PC-3 (cell line): ENCODE data around the gene ALCAM.

Experiments used
- EZH2 ChIP-seq: fragments of 300-600 bp; sonication (generic); IDR thresholded peaks from one replicate; pipeline ENCODE4 v1.6.1; 2017; ENCODE audit warnings: antibody characterized with exemption, mild to moderate bottlenecking, low read length; ENCODE audit not compliant: unreplicated experiment
- EZH2phosphoT487 ChIP-seq: fragments of 300-600 bp; sonication (generic); IDR thresholded peaks from 2 replicates; pipeline ENCODE4 v1.6.1; 2018; ENCODE audit warnings: mild to moderate bottlenecking, antibody characterized with exemption, low read length, borderline replicate concordance
- TF ChIP-seq, protein P1 (sequence below): fragments of 300-600 bp; sonication (generic); conservative IDR thresholded peaks from 2 replicates; pipeline ENCODE4 v1.5.1; 2017; ENCODE audit warnings: antibody characterized with exemption, low read depth, mild to moderate bottlenecking, low read length

DNA sequence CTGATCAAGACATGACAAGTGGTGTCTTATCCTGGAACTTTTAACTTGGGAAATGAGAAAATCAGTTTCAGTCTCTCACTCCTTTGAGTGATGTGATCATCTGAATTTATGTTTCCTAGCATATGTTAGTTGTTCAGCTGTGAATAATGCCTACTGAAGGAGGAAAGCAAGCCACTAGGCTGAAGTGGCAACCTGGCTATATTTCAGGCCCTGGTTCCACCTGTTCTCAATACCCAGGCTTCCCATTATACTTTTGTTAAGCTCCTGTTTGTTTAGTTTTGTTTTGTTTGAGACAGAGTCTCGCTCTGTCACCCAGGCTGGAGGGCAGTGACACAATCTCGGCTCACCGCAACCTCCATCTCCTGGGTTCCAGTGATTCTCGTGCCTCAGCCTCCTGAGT, 243.8 kb downstream of the ALCAM start:
- TF ChIP-seq, protein P1, sequence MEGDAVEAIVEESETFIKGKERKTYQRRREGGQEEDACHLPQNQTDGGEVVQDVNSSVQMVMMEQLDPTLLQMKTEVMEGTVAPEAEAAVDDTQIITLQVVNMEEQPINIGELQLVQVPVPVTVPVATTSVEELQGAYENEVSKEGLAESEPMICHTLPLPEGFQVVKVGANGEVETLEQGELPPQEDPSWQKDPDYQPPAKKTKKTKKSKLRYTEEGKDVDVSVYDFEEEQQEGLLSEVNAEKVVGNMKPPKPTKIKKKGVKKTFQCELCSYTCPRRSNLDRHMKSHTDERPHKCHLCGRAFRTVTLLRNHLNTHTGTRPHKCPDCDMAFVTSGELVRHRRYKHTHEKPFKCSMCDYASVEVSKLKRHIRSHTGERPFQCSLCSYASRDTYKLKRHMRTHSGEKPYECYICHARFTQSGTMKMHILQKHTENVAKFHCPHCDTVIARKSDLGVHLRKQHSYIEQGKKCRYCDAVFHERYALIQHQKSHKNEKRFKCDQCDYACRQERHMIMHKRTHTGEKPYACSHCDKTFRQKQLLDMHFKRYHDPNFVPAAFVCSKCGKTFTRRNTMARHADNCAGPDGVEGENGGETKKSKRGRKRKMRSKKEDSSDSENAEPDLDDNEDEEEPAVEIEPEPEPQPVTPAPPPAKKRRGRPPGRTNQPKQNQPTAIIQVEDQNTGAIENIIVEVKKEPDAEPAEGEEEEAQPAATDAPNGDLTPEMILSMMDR: no peak
- TF ChIP-seq EZH2phosphoT487 (no peak), EZH2 (no peak)
